Upper lobe of left lung (tissue), 4 donors: ENCODE results near the gene RASSF3.

Source experiments
- CTCF ChIP-seq, 6 experiments: fragments of 450-650 bp in 4 of 6; fragments of 200-600 bp in 2 of 6; sonication (generic) in 2 of 6; IDR thresholded peaks; one replicate each; pipeline ENCODE4 v1.5.1; 2016 to 2019; ENCODE audit warnings: antibody characterized with exemption in 6 of 6
- EP300 ChIP-seq, 4 donors: sonication (generic); formaldehyde crosslinking; IDR thresholded peaks; one replicate each; pipeline ENCODE4 v1.5.1; 2017; ENCODE audit warnings: antibody characterized with exemption in 4 of 4, control low read depth in 2 of 4
- POLR2A ChIP-seq, 4 donors: fragments of 450-650 bp; IDR thresholded peaks; one replicate each; pipeline ENCODE4 v1.5.1; 2016 to 2017; ENCODE audit warnings: antibody characterized with exemption in 4 of 4, mild to moderate bottlenecking in 2 of 4
- POLR2AphosphoS5 ChIP-seq, 2 donors: sonication (generic); formaldehyde crosslinking; IDR thresholded peaks; one replicate each; pipeline ENCODE4 v1.5.1; 2017; ENCODE audit warnings: antibody characterized with exemption in 2 of 2

GRCh38 chr12:64574837-64575236 lies 35.5 kb upstream of the RASSF3 start:
- TF ChIP-seq POLR2AphosphoS5 (IDR thresholded peaks at IDR 0.05) (no peak), CTCF (IDR thresholded peaks at IDR 0.05) (no peak), POLR2A (IDR thresholded peaks at IDR 0.05) (no peak), EP300 (IDR thresholded peaks at IDR 0.05) (no peak)
